Tibial artery (tissue), 4 donors: ENCODE results near the gene WNT3.

Experiments used
- DNase-seq, 2 donors: peaks; one replicate each; pipeline ENCODE4 v3.0.0-alpha.2; 2019
- H3K27ac ChIP-seq, 2 donors: fragments of 200-600 bp; sonication (generic) in 1 of 2; 1 replicate in 1 of 2; 2 replicates in 1 of 2; pipeline ENCODE4 v1.5.1; 2018 to 2019; ENCODE audit warnings: mild to moderate bottlenecking in 1 of 2
- H3K27me3 ChIP-seq, 2 donors: fragments of 200-600 bp; sonication (generic) in 1 of 2; one replicate each; pipeline versions ENCODE4 v1.5.1 to v1.6.0; 2016 to 2019
- H3K36me3 ChIP-seq, 3 donors: fragments of 200-600 bp; sonication (generic) in 2 of 3; one replicate each; pipeline ENCODE4 v1.5.1; 2016 to 2019; ENCODE audit warnings: mild to moderate bottlenecking in 2 of 3
- H3K4me1 ChIP-seq, 4 donors: fragments of 200-600 bp; sonication (generic) in 2 of 4; 1 replicate in 3 of 4; 2 replicates in 1 of 4; pipeline ENCODE4 v1.5.1; 2016 to 2019
- H3K4me3 ChIP-seq, 2 donors: fragments of 200-600 bp; sonication (generic) in 1 of 2; 1 replicate in 1 of 2; 2 replicates in 1 of 2; pipeline ENCODE4 v1.5.1; 2018 to 2019; ENCODE audit warnings: mild to moderate bottlenecking in 2 of 2
- H3K9me3 ChIP-seq, 3 donors: fragments of 200-600 bp; sonication (generic) in 1 of 3; one replicate each; pipeline ENCODE4 v1.5.1; 2016 to 2019
- intact Hi-C: fragments of 100-400 bp; cut with DNase I; formaldehyde crosslinking; loops from one replicate; pipeline ENCODE4 v1.15.0; 2023; ENCODE audit warnings: low total_unique reads
- TF ChIP-seq, protein P1 (sequence below), 2 experiments: fragments of 200-600 bp in 1 of 2; fragments of 450-650 bp in 1 of 2; IDR thresholded peaks; one replicate each; pipeline ENCODE4 v1.5.1; 2017 to 2019; ENCODE audit warnings: antibody characterized with exemption in 2 of 2, mild to moderate bottlenecking in 1 of 2, moderate library complexity in 1 of 2

The WNT3 gene

DNA sequence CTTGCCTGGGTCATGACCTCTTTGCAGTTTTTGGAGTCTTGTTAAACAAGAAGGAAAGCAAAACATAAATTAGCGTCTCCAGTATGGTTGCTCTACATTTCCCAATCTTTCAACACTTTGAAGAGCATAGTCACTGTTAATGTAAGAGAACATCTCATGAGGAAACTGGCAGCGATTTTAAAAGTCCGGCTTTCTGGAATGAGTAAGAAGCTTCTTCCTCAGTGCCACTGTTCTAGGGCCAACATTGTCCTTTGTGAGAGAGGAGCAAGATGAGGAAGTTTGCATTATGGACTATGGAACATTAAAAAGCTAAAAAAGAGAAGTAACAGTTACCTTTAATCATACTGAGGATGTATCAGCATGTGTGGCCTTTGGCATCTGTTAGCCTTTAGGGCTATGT is 73.1 kb downstream of the WNT3 start:
- Histone ChIP-seq H3K9me3 (no peaks in the 10 kb centered on the region), H3K36me3 (peaks cover 0 to 8% (median 0%) of the 10 kb centered on the region in 3 donors), H3K27ac (no peak overlapping the region), H3K4me1 (no peaks in the 10 kb centered on the region), H3K27me3 (no peaks in the 10 kb centered on the region), H3K4me3 (no peak overlapping the region)
- DNase-seq, result no peak
- intact Hi-C loops, result no loop called here
- TF ChIP-seq, protein P1, sequence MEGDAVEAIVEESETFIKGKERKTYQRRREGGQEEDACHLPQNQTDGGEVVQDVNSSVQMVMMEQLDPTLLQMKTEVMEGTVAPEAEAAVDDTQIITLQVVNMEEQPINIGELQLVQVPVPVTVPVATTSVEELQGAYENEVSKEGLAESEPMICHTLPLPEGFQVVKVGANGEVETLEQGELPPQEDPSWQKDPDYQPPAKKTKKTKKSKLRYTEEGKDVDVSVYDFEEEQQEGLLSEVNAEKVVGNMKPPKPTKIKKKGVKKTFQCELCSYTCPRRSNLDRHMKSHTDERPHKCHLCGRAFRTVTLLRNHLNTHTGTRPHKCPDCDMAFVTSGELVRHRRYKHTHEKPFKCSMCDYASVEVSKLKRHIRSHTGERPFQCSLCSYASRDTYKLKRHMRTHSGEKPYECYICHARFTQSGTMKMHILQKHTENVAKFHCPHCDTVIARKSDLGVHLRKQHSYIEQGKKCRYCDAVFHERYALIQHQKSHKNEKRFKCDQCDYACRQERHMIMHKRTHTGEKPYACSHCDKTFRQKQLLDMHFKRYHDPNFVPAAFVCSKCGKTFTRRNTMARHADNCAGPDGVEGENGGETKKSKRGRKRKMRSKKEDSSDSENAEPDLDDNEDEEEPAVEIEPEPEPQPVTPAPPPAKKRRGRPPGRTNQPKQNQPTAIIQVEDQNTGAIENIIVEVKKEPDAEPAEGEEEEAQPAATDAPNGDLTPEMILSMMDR (IDR thresholded peaks at IDR 0.05), result no peak

DNA sequence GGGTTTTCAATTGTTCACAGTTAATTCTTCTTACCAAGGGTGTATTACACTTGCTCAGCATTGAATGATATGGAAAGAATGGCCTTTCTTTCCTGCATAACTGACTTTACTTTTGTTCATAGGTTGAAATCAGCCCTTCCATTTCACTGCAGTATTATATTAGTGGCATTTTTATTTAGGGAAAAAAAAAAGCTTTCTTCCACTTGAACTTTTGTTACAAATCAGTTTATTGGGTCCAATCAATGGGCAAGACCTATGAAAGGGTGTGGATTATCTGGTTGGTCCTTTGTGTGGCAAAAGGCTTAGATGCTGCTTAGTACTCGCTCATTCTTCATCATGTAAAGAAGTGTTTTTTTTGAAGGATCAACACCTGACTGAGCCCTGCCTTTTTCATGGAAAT is 74.1 kb downstream of the WNT3 start:
- H3K9me3 ChIP-seq, result no peaks in the 10 kb centered on the region
- H3K36me3 ChIP-seq, result no peaks in the 10 kb centered on the region
- H3K27me3 ChIP-seq, result no peaks in the 10 kb centered on the region
- intact Hi-C loops, result no loop called here
- no peaks in the 10 kb centered on the region for H3K4me1 ChIP-seq
- H3K4me3 ChIP-seq, result no peak overlapping the region
- TF ChIP-seq, protein P1 (IDR thresholded peaks at IDR 0.05), result no peak
- no peak for DNase-seq
- H3K27ac ChIP-seq, result no peak overlapping the region

DNA sequence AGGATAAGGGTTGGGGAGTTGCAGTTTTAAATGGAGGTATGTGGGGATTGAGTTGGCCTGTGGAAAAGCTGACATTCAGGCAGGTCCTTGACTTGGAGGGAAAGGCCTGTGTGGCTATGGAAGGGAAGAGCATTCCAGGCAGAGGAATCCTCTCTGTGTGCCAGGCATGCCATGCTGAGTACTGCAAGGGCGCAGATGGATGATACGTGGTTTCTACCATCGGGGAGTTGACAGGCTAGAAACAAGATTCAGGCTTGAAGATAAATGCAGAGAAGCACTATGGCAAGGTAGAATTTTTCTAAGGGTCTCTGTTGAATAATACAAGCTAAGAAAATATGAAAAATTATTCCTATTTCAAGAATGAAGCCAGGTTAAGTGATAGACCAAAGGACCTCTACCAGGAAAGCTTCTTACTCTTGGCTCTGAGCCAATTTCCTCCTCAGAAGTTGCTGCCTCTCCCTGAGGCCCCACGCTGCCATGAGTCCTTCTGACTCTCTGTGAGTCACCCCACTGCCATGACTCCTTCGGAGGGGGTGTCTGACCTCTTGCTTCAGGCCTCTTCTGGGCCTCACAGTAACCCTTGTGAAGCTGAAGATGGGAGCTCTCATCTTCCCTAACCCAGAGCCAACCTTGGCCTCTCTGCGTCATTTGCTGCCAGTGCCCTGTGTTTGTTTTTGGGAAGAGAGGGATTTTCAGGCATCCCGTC is 75.8 kb downstream of the WNT3 start:
- no peak overlapping the region for H3K27ac ChIP-seq
- no peaks in the 10 kb centered on the region for H3K4me1 ChIP-seq
- no peak overlapping the region for H3K4me3 ChIP-seq
- H3K36me3 ChIP-seq, result no peaks in the 10 kb centered on the region
- no peaks in the 10 kb centered on the region for H3K27me3 ChIP-seq
- TF ChIP-seq, protein P1 (IDR thresholded peaks at IDR 0.05), result no peak
- intact Hi-C loops, result no loop called here
- DNase-seq, result no peak
- no peaks in the 10 kb centered on the region for H3K9me3 ChIP-seq

DNA sequence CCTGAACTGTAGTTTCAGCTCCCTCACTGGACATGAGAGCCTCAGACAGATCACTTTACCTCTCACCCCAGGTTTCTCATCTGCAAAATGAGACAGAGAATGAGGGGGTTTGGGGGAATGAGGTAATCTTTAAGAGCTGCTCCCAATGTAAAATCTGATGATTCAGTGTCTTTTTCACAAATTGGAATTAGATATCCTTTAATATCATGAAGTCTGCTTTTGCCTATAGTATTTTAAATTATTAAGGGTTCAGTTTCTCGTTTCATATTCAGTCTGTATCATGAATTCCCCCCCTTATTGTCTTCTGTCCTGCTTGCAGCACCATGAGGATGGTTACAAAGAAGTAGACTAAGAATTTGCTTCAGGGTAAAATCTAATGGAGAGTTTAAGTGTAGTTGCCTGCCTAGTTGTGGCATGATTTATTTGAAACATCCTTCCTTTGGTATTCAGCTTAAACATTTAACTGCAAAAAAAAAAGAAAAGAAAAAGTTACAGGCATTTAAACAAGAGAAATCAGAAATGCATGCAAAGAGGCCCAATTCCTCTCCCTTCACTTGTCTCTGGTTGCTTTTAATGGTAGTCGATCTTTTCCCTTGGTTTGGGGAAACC is 77.3 kb downstream of the WNT3 start:
- DNase-seq, result no peak
- H3K27ac ChIP-seq, result no peak overlapping the region
- H3K4me1 ChIP-seq, result no peaks in the 10 kb centered on the region
- H3K36me3 ChIP-seq, result no peaks in the 10 kb centered on the region
- no peaks in the 10 kb centered on the region for H3K27me3 ChIP-seq
- TF ChIP-seq, protein P1 (IDR thresholded peaks at IDR 0.05), result no peak
- intact Hi-C loops, result no loop called here
- no peak overlapping the region for H3K4me3 ChIP-seq
- no peaks in the 10 kb centered on the region for H3K9me3 ChIP-seq

DNA sequence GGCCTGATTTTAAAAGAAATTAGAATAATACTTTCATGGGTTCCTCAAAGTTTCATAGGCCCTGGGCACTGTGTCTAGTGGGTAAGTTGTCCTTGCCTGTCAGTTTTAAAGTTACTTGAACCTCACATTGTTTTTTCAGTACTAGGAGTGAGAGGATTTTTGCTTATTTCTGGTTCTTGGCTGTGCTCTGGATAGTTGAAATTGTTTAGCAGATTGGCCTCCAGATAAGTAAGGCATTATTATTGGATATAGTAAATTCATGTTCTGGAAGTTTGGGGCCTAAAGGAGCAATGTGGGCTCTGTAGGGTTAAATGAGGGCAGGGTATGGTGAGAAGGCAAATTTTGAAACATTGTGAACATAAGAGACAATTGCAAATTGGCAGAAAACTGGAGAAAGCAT is 78.5 kb downstream of the WNT3 start:
- intact Hi-C loops, result no loop called here
- Histone ChIP-seq H3K36me3 (no peaks in the 10 kb centered on the region), H3K4me1 (no peaks in the 10 kb centered on the region), H3K27me3 (no peaks in the 10 kb centered on the region), H3K9me3 (no peaks in the 10 kb centered on the region), H3K4me3 (no peak overlapping the region), H3K27ac (no peak overlapping the region)
- no peak for DNase-seq
- TF ChIP-seq, protein P1 (IDR thresholded peaks at IDR 0.05), result no peak
